DLD1 (cell line): ENCODE results near the gene DCD.
"Not testable (repeated sequence)": the region's sequence is repeated elsewhere in the genome, so short reads cannot be mapped to it uniquely, and the experiment has no call there.

ENCODE experiments used
- in situ Hi-C: cut with HindIII; loops from 2 replicates; pipeline ENCODE4 v1.10.0; 2017; ENCODE audit warnings: low sequenced_read_pairs

DCD gene

GRCh38 chr12:54648265-54648664 is at the start of gene DCD:
Gene DCD, minus strand, starts transcription at chr12:54648365. Its CDS starts 62 bp downstream, at chr12:54648303.
- in situ Hi-C loops, result no loop called here

- in situ Hi-C loops, result no loop called here
These were observed 49.7 kb upstream of the DCD start for GRCh38 chr12:54697851-54698250.

- in situ Hi-C loops, result no loop called here
These were observed 44.2 kb upstream of the DCD start for GRCh38 chr12:54692353-54692752.

GRCh38 chr12:54689984-54690383 is 41.8 kb upstream of the DCD start:
- in situ Hi-C loops, result no loop called here

- in situ Hi-C loops, result no loop called here
These were observed 40.8 kb upstream of the DCD start for GRCh38 chr12:54689034-54689372.

- in situ Hi-C loops, result no loop called here
These were observed 40.3 kb upstream of the DCD start for GRCh38 chr12:54688309-54689033.

GRCh38 chr12:54684636-54685630 is 36.8 kb upstream of the DCD start:
- in situ Hi-C loops, result no loop called here

GRCh38 chr12:54683398-54683797 is 35.2 kb upstream of the DCD start:
- in situ Hi-C loops, result no loop called here

GRCh38 chr12:54682674-54683073 is 34.5 kb upstream of the DCD start:
- in situ Hi-C loops, result no loop called here

GRCh38 chr12:54680374-54680773 is 32.2 kb upstream of the DCD start:
- in situ Hi-C loops, result no loop called here

- in situ Hi-C loops, result no loop called here
These were observed 30.0 kb upstream of the DCD start for GRCh38 chr12:54678131-54678530.

- in situ Hi-C loops, result no loop called here
These were observed 19.8 kb upstream of the DCD start for GRCh38 chr12:54667945-54668344.

GRCh38 chr12:54666008-54666407 is 17.8 kb upstream of the DCD start:
- in situ Hi-C loops, result no loop called here

GRCh38 chr12:54665022-54665635 is 17.0 kb upstream of the DCD start:
- in situ Hi-C loops, result not testable (repeated sequence)

GRCh38 chr12:54663603-54664002 is 15.4 kb upstream of the DCD start:
- in situ Hi-C loops, result no loop called here

GRCh38 chr12:54662026-54662425 is 13.9 kb upstream of the DCD start:
- in situ Hi-C loops, result no loop called here

GRCh38 chr12:54661048-54661447 is 12.9 kb upstream of the DCD start:
- in situ Hi-C loops, result no loop called here

GRCh38 chr12:54660320-54660962 is 12.3 kb upstream of the DCD start:
- in situ Hi-C loops, result no loop called here

- in situ Hi-C loops, result no loop called here
These were observed 10.4 kb upstream of the DCD start for GRCh38 chr12:54658306-54659264.

GRCh38 chr12:54657105-54657607 is 9.0 kb upstream of the DCD start:
- in situ Hi-C loops, result no loop called here
